IPS-11a (cell line): ENCODE results near the gene CNTN6.

Experiments
- H3K4me3 ChIP-seq: one replicate; pipeline ENCODE4 v1.5.1; 2013; ENCODE audit warnings: low read depth, low read length, control low read depth

CNTN6 gene

DNA sequence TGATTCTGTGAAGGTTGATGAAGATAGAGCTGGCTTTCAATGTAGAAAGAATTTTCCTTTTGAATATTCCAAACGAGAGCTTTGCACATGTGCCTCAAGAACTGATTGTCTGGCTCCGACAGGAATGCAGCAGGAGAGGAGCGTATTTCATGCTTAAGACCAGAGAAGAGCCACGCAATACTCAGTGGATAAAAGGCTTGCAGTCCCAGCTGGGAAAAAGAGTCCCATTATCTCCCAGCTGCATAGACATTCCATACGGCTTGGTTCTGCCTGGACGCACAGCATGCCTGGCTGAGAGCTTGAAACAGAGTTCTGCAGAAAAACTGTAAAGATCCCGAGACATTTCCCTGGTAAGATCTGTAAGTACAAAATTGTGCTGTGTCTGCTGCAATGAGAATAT lies at the start of gene CNTN6:
Gene CNTN6, plus strand, starts transcription at position 254 of the 400 bp plus-strand sequence. CDS start 54,985 bp downstream, outside the sequence.
- no peak within 1 kb of the TSS for H3K4me3 ChIP-seq

DNA sequence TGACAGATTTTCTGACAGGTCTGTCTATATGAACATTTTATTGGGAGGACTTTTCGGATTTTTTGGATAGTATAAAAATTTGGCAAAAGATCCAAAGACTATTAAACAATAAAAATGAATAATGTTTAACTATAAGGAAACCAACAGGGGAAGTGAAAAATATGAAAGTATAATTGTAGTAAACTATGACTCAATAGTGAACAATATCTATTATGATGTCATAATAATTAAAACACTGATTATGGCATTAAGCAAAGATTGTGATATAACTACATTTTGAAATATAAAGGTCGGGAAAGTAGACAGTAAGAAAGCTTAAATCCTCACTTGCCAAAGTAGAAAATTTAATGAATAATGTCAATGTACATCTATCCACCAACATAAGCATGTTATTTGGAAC lies 44.3 kb upstream of the CNTN6 start:
- H3K4me3 ChIP-seq, result no peak overlapping the region

DNA sequence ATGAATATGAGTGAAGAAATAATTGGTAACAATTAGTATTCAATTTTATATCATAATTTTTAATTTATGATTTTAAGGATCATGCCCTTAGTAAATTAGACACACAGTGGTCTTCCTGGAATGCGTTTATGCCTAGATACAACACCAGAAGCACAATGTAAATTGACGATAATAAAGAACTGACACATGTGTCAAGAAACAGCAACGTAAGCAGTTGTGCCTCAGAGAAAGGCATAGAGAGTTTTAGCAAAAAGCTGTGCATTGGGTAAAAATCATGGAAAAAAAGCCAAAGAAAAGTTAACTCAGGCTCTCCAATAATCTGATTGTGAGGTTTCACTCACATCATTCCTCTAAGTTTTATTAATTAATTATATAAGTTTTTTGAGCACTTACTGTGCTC lies 37.0 kb upstream of the CNTN6 start:
- H3K4me3 ChIP-seq, result no peak overlapping the region

DNA sequence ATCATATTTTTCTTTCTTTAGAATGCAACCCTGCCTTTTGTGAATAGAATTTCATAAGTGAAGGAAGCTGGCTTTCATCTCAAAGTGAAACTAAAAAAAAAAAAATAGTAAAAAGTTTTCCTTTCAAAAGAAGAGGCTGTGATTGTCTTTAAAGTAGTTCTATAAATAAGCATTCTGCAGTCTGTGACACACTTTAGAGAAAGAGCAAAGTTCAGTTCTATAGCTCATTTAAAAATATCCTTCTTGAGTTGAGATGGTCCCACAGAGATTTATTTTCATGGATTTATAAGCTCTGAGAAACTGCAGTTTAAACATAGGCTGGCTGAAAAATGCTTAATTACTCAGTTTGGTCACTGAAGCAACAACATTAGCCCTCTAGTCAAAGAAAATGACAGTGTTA lies 36.1 kb upstream of the CNTN6 start:
- H3K4me3 ChIP-seq, result no peak overlapping the region

DNA sequence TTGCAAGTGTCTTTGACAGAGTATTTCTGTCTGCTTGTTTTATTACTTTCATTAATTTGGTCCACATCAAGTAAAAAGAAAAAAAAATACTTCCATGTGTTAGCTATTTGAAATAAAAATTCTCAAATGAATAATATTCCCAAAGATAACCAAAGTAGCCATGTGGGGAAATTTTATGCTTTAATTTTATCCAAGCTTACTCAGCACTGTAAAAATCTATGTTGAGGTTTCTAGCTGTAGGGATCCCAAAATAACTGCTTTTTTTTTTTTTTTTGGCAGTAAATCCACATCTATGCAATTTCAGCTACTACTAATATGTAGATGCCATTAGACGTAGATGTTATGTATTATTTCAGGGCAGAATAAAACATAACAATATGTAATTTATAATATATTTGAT lies 35.4 kb upstream of the CNTN6 start:
- no peak overlapping the region for H3K4me3 ChIP-seq

DNA sequence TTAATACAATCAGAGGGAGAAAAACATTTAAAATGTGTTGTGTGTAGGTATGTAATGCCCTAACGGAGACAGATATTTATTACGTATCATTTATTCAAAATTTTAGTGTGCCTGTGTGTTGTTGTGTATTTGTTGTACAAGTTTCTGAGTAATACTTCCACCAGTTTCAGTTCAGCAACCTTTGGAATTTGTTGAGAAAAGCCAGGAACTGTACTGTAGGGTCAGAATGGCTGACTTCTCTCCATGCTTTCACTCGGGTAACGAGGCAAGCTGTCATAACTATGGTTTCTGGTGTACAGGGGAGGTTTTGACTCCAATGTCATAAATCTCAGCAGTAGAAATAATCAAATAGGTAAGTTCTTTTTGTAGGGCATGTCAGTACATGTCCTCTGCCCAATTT lies 23.8 kb upstream of the CNTN6 start:
- H3K4me3 ChIP-seq, result no peak overlapping the region

DNA sequence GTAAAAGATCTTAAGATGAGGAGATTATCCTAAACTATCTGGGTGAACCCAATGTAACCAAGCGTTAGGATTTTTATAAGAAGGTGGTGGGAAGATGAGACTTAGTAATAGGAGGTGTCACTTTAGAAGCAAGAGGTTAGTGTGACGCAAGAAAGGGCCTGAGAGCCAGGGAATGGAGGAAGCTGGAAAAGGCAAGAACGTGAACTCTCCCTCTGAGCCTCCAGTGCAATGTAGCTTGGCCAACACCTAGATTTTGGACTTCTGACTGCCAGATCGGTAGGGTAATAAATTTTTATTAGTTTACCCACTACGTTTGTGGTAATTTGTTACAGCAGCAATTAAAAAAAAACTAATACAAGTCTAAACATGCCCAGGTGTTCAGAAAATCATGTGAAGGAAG lies 20.8 kb upstream of the CNTN6 start:
- no peak overlapping the region for H3K4me3 ChIP-seq

DNA sequence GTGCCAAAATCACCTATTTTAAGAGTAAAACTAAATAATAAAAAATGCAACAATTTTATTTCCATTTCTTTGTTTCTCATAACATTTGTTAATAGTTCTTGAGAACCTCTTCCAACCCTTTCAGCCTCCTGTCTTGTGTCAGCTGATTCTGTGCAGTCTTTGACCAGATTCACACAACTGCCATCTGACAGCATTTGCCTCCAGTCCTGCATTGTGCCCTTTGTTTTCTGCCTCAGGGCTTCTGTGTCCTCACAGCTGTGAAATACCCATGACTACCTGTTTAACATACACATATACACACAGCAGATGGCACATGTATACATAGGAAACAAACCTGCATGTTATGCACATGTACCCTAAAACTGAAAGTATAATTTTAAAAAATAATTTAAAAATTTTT lies 13.2 kb upstream of the CNTN6 start:
- no peak overlapping the region for H3K4me3 ChIP-seq

DNA sequence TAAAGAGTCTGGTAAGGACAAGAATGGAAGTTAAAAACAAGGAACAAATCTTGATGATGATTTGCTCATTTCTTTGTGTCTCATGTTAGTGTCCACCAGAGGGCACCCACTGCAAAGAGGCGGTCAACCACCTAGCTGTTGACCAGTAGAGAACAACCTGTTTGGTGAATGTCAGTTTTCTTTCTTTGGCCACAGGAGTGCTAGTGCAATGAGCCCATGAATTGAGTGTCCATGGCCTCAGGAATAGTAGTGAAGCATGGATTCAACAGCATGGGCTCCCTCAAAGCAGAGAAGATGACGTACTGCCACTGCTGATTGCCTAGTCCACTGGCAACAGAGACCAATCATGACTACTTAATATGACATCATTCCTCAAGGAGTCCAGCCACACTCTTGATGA lies 10.7 kb upstream of the CNTN6 start:
- H3K4me3 ChIP-seq, result no peak overlapping the region

GRCh38 chr3:1087066-1087560 lies 5.7 kb upstream of the CNTN6 start:
- H3K4me3 ChIP-seq, result no peak overlapping the region

GRCh38 chr3:1088503-1088902 lies 4.3 kb upstream of the CNTN6 start:
- H3K4me3 ChIP-seq, result no peak overlapping the region

DNA sequence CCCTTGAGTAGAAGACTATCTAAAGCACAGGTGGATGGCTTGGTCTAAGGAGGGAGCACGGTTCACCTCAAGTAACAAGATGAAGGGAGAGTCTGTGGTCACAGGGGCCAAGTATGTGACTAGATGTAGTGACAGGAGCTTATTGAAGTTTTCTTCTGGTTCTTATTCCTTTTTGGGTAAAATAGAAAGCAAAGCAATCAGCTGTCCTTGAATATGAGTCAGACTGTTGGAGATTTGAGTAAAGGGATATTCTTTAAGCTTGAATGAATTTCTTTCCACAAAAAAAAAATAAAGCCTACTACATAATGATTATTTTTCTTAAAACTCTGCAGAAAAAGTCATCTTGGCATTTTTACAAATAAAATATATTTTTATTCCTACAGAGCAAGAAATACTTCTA lies 1.5 kb upstream of the CNTN6 start:
- no peak overlapping the region for H3K4me3 ChIP-seq

DNA sequence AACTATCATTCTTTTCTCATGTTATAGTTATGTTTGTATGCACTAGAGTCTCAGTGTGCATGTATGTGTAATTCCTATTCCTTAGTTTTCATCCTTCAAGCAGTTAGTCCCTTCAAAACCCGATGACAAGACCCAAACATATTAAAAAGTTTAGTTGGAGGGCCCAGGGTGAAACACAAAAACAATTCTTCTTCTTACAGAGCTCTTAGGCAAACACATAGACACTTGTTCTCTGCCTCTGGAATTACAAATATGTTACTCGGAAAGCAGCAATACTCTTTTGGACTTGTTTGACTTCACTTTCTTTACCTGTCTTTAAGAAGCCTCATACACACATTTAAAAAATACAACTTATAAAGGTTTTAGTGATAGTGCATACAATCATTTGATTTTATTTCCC lies 763 bp upstream of the CNTN6 start:
- H3K4me3 ChIP-seq, result no peak overlapping the region

- H3K4me3 ChIP-seq, result no peak overlapping the region
Observed at GRCh38 chr3:1093217-1093616, 393 bp downstream of the CNTN6 start.

GRCh38 chr3:1103525-1103924 lies 10.7 kb downstream of the CNTN6 start:
- H3K4me3 ChIP-seq, result no peak overlapping the region

DNA sequence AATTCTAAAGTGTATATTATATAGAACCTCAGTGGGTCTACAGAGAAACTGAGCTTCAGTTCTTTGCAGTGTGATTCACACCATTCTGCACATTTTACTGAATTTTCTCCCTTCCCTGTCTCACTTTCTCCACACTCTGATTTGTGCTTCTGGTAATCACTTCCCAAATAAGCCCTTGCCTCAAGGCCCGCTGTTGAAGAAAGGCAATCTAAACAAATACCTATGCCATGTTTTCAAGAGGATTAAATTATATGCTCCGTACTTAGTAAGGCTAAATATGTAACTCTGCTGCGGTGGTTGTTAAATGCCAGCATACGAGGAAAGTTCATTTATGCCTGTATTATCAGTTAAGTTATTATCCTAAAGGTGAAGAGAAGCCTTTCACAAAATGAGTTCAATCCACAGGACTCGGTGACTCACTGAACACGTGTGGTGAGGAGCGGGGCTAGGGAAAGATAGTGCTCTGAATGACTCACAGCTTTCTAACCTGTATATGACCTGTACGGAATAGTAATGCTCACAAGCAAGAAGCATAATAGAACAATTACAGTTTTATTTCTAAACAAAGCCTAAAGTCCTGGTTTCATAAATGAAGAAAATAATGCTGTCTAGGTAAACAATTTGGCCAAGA lies 25.1 kb downstream of the CNTN6 start:
- H3K4me3 ChIP-seq, result no peak overlapping the region

- H3K4me3 ChIP-seq, result no peak overlapping the region
Observed at GRCh38 chr3:1131166-1131565, 38.3 kb downstream of the CNTN6 start.

DNA sequence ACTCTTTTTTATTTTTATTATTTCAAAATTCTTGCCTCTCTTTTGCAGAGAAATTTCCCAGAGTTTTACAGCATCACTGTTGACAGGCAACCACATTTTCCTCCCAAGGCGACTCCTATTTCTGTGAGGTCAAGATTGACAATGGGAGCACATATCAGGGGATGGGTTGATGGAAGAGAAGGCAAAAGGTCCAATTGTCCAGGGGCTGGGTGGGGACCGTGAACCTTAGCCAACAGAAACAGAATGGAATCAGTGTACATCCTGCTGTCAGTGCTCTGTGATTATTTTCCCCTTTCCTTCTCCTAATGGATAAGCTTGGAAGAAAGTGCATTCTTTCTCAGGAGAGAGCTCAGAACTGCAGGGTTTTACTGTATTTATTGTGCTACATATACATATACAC lies 42.4 kb downstream of the CNTN6 start:
- no peak overlapping the region for H3K4me3 ChIP-seq

GRCh38 chr3:1138036-1138435 lies 45.2 kb downstream of the CNTN6 start:
- H3K4me3 ChIP-seq, result no peak overlapping the region

GRCh38 chr3:1139071-1139470 lies 46.2 kb downstream of the CNTN6 start:
- H3K4me3 ChIP-seq, result no peak overlapping the region

- no peak overlapping the region for H3K4me3 ChIP-seq
Observed at GRCh38 chr3:1147326-1147725, 54.5 kb downstream of the CNTN6 start.

DNA sequence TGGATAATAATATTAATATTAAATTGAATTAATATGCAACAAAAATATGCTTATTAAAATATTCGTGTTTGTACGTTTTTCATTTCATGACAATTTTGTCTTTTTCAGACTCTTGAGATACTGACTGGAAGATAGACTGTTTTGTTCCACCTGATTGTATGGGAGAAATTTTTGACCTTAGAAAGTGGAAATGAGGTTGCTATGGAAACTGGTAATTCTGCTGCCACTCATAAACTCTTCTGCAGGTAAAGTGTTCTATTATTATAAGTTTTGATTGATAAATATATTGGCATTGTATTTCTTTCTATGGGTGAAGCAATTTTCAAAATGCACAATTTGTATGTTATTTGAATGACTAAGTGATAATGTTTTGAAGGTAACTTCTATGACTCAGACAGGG lies 55.0 kb downstream of the CNTN6 start:
- H3K4me3 ChIP-seq, result no peak overlapping the region

DNA sequence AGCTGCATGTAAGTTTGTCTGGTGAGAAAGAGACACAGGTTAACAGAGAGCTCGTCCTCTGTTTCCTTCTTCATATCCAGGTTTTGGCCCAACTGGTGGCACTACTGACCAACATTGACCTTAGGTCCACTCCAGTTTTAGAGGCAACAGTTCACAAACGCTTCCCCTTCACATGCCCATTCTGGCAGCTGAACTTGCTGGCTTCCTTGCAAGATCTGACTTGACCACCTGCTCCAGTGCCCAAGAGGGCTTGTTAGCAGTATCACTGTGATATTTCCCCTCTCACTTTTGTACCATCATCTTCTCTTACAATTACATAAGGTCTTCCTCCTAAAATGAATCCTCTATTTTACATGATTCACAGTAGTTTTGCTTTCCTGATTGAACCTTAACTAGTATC lies 71.3 kb downstream of the CNTN6 start:
- H3K4me3 ChIP-seq, result no peak overlapping the region
